HG03097 (cell line): Measurements from ENCODE around the gene PEPD.
"Not testable (repeated sequence)": the region's sequence is repeated elsewhere in the genome, so short reads cannot be mapped to it uniquely, and the experiment has no call there.

Experiments used
- ATAC-seq: cut with Tn5 transposase; IDR thresholded peaks from one replicate; pipeline ENCODE4 v1.9.1; 2021; ENCODE audit not compliant: unreplicated experiment, low FRiP score

PEPD gene

GRCh38 chr19:33499671-33500506, 21.7 kb downstream of the PEPD start:
- ATAC-seq, result no peak

GRCh38 chr19:33499248-33499647, 22.3 kb downstream of the PEPD start:
- no peak for ATAC-seq

GRCh38 chr19:33498391-33499000, 23.1 kb downstream of the PEPD start:
- no peak for ATAC-seq

- no peak for ATAC-seq
These were observed 23.8 kb downstream of the PEPD start for GRCh38 chr19:33497778-33498175.

GRCh38 chr19:33497131-33497777, 24.3 kb downstream of the PEPD start:
- ATAC-seq, result no peak

- ATAC-seq, result no peak
These were observed 25.3 kb downstream of the PEPD start for GRCh38 chr19:33496038-33496895.

GRCh38 chr19:33493401-33494275, 28.0 kb downstream of the PEPD start:
- no peak for ATAC-seq

GRCh38 chr19:33492951-33493350, 28.6 kb downstream of the PEPD start:
- no peak for ATAC-seq

- ATAC-seq, result no peak
These were observed 29.5 kb downstream of the PEPD start for GRCh38 chr19:33492090-33492489.

- not testable (repeated sequence) for ATAC-seq
These were observed 31.0 kb downstream of the PEPD start for GRCh38 chr19:33490596-33490995.

- ATAC-seq, result no peak
These were observed 31.5 kb downstream of the PEPD start for GRCh38 chr19:33490041-33490451.

- no peak for ATAC-seq
These were observed 32.8 kb downstream of the PEPD start for GRCh38 chr19:33488826-33489225.

- no peak for ATAC-seq
These were observed 33.4 kb downstream of the PEPD start for GRCh38 chr19:33487901-33488800.

- no peak for ATAC-seq
These were observed 34.4 kb downstream of the PEPD start for GRCh38 chr19:33486936-33487811.

GRCh38 chr19:33486407-33486806, 35.2 kb downstream of the PEPD start:
- no peak for ATAC-seq

GRCh38 chr19:33484226-33484774, 37.3 kb downstream of the PEPD start:
- no peak for ATAC-seq

GRCh38 chr19:33482476-33482875, 39.1 kb downstream of the PEPD start:
- no peak for ATAC-seq

- no peak for ATAC-seq
These were observed 39.7 kb downstream of the PEPD start for GRCh38 chr19:33481863-33482262.
